ENCODE results near the gene FLACC1.
A peak's percentile ranks its signal among the peaks of the same experiment; 100 is the strongest.
"Not testable (repeated sequence)": the region's sequence is repeated elsewhere in the genome, so short reads cannot be mapped to it uniquely, and the experiment has no call there.

Gene FLACC1

GRCh38 chr2:201357221-201357620 lies at the start of gene FLACC1:
Gene FLACC1, minus strand, starts transcription at chr2:201357345. Its CDS starts 5,941 bp downstream, at chr2:201351404.
- peak; percentile 27 for DNase-seq (ENCODE audit: low spot score)

- DNase-seq (ENCODE audit: low spot score), result no peak
These were observed 49.0 kb upstream of the FLACC1 start for GRCh38 chr2:201406077-201406662.

DNA sequence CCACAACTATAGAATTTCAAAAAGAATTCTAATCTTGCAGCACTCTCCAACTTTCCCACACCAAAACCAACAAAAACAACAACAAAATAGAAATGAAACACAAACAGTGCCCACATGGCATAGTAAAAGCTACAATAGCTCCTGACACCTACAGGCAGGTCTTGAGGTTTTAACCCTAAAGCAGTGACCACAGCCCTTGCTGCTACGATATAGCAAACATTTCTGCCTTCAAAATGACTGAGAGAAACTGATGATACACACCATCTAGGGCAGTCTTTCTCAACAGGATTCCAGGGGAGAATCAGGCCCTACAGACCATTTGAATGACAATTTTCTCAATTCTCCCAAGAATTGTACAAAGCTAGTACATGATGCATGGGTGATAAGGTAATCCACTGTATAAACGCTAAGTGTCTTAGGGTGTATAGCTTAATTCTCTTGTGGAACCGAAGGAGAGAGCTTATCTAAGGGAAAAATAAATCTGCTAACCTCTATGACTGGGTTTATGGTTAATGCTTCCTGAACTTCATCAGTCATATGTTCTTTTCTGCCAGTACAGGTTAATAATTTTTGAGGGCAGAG lies 47.6 kb upstream of the FLACC1 start:
- DNase-seq (ENCODE audit: low spot score), result no peak

- no peak for DNase-seq (ENCODE audit: low spot score)
These were observed 46.7 kb upstream of the FLACC1 start for GRCh38 chr2:201403880-201404279.

DNA sequence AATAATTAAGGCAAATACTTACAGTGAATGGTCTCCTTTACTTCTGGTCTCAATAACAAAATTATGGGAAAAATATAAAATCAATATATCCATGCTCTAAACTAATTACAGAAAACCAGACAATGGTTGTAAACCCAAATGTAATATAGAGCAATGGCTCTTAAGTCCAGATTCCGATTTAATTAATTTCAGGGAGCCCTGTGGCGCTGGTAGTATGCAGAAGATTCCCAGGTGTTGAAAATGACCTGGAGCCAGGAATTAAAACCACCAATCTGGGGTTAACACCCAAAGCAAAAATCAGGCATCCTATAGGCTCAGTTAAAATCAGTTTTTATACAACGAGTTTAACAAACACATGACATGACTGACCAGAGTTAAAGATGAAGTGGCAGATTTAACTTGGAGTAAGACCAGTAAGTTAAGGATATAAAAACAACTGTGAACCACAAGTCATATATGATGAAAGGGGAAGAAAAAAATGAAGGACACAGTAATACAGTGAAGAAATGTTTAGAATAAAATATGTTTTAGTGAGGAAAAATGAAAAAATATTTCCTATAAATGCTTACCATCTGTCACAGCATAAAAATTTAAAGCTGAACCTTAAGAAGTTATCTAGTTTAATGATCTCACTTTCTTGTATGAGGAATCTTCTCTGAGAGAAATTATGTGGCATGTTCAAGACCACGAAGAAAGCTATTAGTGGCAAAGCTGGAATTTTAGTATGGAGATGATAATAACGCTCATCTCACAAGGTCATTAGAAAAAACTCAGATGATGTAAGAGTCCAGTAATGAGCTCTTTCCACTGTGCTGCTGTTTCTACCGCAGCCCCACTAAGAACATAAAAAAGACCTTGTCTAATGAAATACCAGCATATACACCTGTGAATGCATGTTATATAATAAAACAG lies 45.8 kb upstream of the FLACC1 start:
- DNase-seq (ENCODE audit: low spot score), result no peak

- no peak for DNase-seq (ENCODE audit: low spot score)
These were observed 44.7 kb upstream of the FLACC1 start for GRCh38 chr2:201401815-201402214.

DNA sequence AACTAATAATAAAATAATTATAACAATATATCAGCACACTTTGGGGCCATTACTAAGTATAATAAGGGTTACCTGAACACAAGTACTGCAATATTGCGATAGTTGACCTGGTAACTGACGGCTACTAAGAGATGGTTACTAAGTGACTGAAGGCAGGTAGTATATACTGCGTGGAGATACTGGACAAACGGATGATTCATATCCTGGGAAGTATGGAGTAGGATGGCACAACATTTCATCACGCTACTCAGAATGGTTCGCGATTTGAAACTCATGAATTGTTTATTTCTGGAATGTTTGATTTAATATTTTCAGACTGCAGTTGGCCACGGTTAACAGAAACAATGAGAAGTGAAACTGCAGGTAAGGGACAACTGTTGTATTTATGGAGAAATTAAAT lies 39.5 kb upstream of the FLACC1 start:
- no peak for DNase-seq (ENCODE audit: low spot score)

DNA sequence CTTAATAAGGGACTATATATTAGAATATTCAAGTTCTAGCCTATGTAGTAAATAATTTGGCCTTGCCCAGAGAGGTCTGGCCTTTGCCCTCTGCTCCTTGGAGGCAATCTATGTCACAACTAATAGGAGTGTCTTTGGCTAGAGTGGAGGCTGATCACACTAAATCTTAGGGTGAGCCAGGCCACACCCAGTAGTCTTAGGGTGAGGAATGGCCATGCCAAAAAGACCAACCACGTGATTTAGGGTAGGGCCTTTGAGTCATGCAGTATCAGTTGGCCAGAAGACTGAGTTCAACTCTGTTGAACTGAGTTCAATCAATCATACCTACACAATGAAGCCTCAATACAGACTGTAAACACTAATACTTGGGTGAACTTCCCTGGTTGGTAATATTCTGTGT lies 26.0 kb upstream of the FLACC1 start:
- no peak for DNase-seq (ENCODE audit: low spot score)

DNA sequence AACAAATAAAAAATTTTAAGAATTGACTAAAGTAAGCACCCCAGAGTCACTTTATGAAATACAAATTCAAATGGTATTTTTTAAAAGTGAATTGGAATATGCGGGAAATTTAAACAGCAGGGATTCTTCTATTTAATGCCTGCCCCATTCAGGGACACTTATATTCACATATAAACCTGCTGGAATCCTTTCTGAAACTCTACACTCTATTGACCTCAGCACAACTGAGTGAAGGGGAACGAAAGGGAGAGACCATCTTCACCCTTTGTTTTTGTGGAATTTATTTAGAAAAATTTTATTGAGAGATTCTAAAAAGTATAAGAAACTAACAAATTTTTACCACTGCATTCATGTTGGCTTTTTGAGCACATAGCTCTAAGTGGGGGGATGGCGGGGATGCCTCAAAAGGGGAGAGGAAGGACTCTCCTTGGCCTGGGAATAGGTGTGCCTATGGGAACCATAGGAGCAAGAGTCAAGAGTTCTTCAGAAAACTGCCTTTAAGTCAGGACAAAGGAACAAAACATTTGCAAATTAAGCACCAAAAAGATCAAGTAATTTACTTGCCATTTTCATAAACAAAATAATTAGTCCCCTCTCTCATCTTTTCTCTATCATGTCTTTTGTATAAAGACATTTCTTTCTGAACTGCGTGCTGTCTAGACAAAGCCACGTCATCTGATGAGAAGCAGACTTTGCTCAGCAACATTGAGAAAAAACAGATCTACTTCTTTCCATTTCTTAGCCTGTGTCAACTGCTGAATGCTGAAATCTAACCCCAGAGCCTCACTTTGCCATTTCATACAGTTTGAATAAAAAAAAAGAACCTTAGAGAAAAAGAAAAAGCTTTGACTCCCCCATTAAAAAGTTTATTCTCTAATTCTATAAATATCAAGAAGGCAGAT lies 21.6 kb upstream of the FLACC1 start:
- no peak for DNase-seq (ENCODE audit: low spot score)

GRCh38 chr2:201377218-201377617 lies 20.1 kb upstream of the FLACC1 start:
- DNase-seq (ENCODE audit: low spot score), result no peak

DNA sequence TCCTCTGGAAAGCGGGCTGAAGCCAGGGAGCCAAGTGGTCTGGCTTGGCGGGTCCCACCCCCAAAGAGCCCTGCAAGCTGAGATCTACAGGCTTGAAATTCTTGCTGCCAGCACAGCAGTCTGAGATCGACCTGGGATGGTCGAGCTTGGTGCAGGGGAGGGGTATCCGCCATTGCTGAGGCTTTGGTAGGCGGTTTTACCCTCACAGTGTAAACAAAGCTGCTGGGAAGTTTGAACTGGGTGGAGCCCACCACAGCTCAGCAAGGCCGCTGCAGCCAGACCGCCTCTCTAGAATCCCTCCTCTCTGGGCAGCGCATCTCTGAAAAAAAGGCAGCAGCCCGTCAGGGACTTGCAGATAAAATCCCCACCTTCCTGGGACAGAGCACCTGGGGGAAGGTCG lies 12.6 kb upstream of the FLACC1 start:
- DNase-seq (ENCODE audit: low spot score), result no peak

DNA sequence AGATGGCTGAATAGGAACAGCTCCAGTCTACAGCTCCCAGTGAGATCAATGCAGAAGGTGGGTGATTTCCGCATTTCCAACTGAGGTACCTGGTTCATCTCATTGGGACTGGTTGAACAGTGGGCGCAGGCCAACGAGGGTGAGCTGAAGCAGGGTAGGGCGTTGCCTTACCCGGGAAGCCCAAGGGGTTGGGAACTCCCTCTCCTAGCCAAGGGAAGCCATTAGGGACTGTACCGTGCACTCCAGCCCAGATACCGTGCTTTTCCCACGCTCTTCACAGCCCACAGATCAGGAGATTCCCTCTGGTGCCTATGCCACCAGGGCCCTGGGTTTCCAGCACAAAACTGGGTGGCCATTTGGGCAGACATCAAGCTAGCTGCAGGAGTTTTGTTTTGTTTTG lies 12.2 kb upstream of the FLACC1 start:
- not testable (repeated sequence) for DNase-seq (ENCODE audit: low spot score)

GRCh38 chr2:201366146-201366545 lies 9.0 kb upstream of the FLACC1 start:
- DNase-seq (ENCODE audit: low spot score), result no peak

GRCh38 chr2:201363857-201364560 lies 6.9 kb upstream of the FLACC1 start:
- peak; percentile 72 for DNase-seq (ENCODE audit: low spot score)

DNA sequence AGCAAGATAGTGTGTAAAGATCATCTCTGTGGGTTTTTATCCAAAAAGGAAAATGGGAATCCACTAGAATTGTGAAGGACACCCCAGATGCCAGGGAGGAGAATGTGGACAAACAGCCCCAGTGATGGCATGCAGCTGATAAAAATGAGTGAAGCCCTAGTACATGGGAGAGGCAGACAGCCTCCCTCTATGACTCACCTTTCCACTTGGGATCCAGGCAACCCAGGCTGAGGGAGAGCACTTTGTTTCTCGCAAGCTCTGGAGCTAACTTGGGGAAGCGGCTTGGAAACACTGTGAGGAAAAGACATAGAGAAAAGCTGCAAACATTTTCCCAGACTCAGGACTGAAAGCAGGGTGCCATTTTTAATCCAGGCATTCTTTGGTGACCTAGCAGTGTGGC lies 5.3 kb upstream of the FLACC1 start:
- no peak for DNase-seq (ENCODE audit: low spot score)

- no peak for DNase-seq (ENCODE audit: low spot score)
These were observed 4.1 kb upstream of the FLACC1 start for GRCh38 chr2:201361078-201361733.

GRCh38 chr2:201360256-201360655 lies 3.1 kb upstream of the FLACC1 start:
- DNase-seq (ENCODE audit: low spot score), result no peak

GRCh38 chr2:201358684-201359083 lies 1.5 kb upstream of the FLACC1 start:
- peak; percentile 95 for DNase-seq (ENCODE audit: low spot score)

GRCh38 chr2:201353116-201353515 lies 4.0 kb downstream of the FLACC1 start:
- DNase-seq (ENCODE audit: low spot score), result no peak

- no peak for DNase-seq (ENCODE audit: low spot score)
These were observed 6.3 kb downstream of the FLACC1 start for GRCh38 chr2:201350879-201351278.

GRCh38 chr2:201349601-201350000 lies 7.5 kb downstream of the FLACC1 start:
- DNase-seq (ENCODE audit: low spot score), result no peak

Data from RKO (cell line).